Measurements from ENCODE around the gene CD69. TPM values are rescaled to one million over a fixed set of nuclear protein-coding genes. Genes with fewer than 3 reads are reported as not detected.

Gene CD69
- total RNA-seq, 1 experiment from 2014 or later = not detected

- TF ChIP-seq CTCF (conservative IDR thresholded peaks at IDR 0.05) (no peak), EZH2 (IDR thresholded peaks at IDR 0.05; ENCODE audit: low read depth) (no peak)
- Histone ChIP-seq H3K9me3 (ENCODE audit: insufficient read depth, low read depth) (no peaks in the 10 kb centered on the region), H3K27me3 (ENCODE audit: insufficient read depth, low read depth) (no peaks in the 10 kb centered on the region), H3K4me3 (no peak overlapping the region), H3K4me1 (replicated peaks; ENCODE audit: insufficient read depth) (no peaks in the 10 kb centered on the region), H4K20me1 (ENCODE audit: insufficient read depth) (no peaks in the 10 kb centered on the region), H3K9me2 (ENCODE audit: insufficient read depth) (no peaks in the 10 kb centered on the region), H3K27ac (no peak overlapping the region), H3K36me3 (ENCODE audit: low read depth) (no peaks in the 10 kb centered on the region), H3K79me2 (ENCODE audit: low read depth) (no peaks in the 10 kb centered on the region), H3K4me2 (no peak overlapping the region), H2AFZ (no peak overlapping the region), H3F3A (ENCODE audit: insufficient read depth, low read depth) (no peaks in the 10 kb centered on the region)
- ChIA-PET CTCF (interaction anchor here (0.6 to 1.0 kb wide), 2 partner anchors 13 to 245 kb away, joined by 3 to 14 read pairs; no protein-coding TSS in a partner anchor), POLR2A (ENCODE audit: unreplicated experiment) (no interaction called here)
- no peak for DNase-seq
- BruUV-seq (replicated peaks) = no TSS peak
- intact Hi-C loops (cut with micrococcal nuclease; ENCODE audit: unreplicated experiment) = no loop called here
Observed at GRCh38 chr12:9781360-9781759, 20.7 kb upstream of the CD69 start.

GRCh38 chr12:9779209-9779608, 18.5 kb upstream of the CD69 start:
- CTCF ChIA-PET = interaction anchor here (0.6 kb wide), 1 partner anchor 9 kb away, joined by 8 read pairs; no protein-coding TSS in a partner anchor
- peaks cover 6% of the 10 kb centered on the region for H3K4me1 ChIP-seq (replicated peaks; ENCODE audit: insufficient read depth)

GRCh38 chr12:9776781-9777180, 16.1 kb upstream of the CD69 start:
- Histone ChIP-seq H3F3A (ENCODE audit: insufficient read depth, low read depth) (no peaks in the 10 kb centered on the region), H3K36me3 (ENCODE audit: low read depth) (no peaks in the 10 kb centered on the region), H4K20me1 (ENCODE audit: insufficient read depth) (no peaks in the 10 kb centered on the region), H3K27ac (no peak overlapping the region), H2AFZ (no peak overlapping the region), H3K27me3 (ENCODE audit: insufficient read depth, low read depth) (no peaks in the 10 kb centered on the region), H3K9me2 (ENCODE audit: insufficient read depth) (no peaks in the 10 kb centered on the region), H3K79me2 (ENCODE audit: low read depth) (no peaks in the 10 kb centered on the region), H3K4me1 (replicated peaks; ENCODE audit: insufficient read depth) (peaks cover 6% of the 10 kb centered on the region), H3K4me2 (no peak overlapping the region), H3K9me3 (ENCODE audit: insufficient read depth, low read depth) (no peaks in the 10 kb centered on the region), H3K4me3 (no peak overlapping the region)
- ChIA-PET POLR2A (ENCODE audit: unreplicated experiment) (interaction anchor here (0.7 kb wide), 1 partner anchor 92 kb away, joined by 4 read pairs; no protein-coding TSS in a partner anchor), CTCF (interaction anchor here (1.0 kb wide), 1 partner anchor 21 kb away, joined by 6 read pairs; no protein-coding TSS in a partner anchor)
- BruUV-seq (replicated peaks) = no TSS peak
- peak in 1 of 2 experiments; percentile 32 for DNase-seq
- intact Hi-C loops (cut with micrococcal nuclease; ENCODE audit: unreplicated experiment) = no loop called here
- no peak for TF ChIP-seq EZH2 (IDR thresholded peaks at IDR 0.05; ENCODE audit: low read depth)

More at GRCh38 chr12:9779209-9779608, 18.5 kb upstream of the CD69 start:
- no TSS peak for BruUV-seq (replicated peaks)
- no peak overlapping the region for H2AFZ ChIP-seq
- H3K9me3 ChIP-seq (ENCODE audit: insufficient read depth, low read depth) = no peaks in the 10 kb centered on the region
- no peaks in the 10 kb centered on the region for H3F3A ChIP-seq (ENCODE audit: insufficient read depth, low read depth)
- TF ChIP-seq EZH2 (IDR thresholded peaks at IDR 0.05; ENCODE audit: low read depth) = no peak
- no peak for TF ChIP-seq CTCF (conservative IDR thresholded peaks at IDR 0.05)
- H3K27ac ChIP-seq = no peak overlapping the region
- H3K27me3 ChIP-seq (ENCODE audit: insufficient read depth, low read depth) = no peaks in the 10 kb centered on the region
- H3K9me2 ChIP-seq (ENCODE audit: insufficient read depth) = no peaks in the 10 kb centered on the region
- H3K36me3 ChIP-seq (ENCODE audit: low read depth) = no peaks in the 10 kb centered on the region
- intact Hi-C loops (cut with micrococcal nuclease; ENCODE audit: unreplicated experiment) = no loop called here
- H3K79me2 ChIP-seq (ENCODE audit: low read depth) = no peaks in the 10 kb centered on the region
- no peak overlapping the region for H3K4me3 ChIP-seq
- H4K20me1 ChIP-seq (ENCODE audit: insufficient read depth) = no peaks in the 10 kb centered on the region
- H3K4me2 ChIP-seq = no peak overlapping the region
- POLR2A ChIA-PET (ENCODE audit: unreplicated experiment) = no interaction called here
- DNase-seq = no peak
